ENCODE data around the gene MAPK8.

Gene MAPK8

GRCh38 chr10:48450233-48450740, 143.8 kb downstream of the MAPK8 start:
- DNase-seq (ENCODE audit: low read depth): no peak

DNA sequence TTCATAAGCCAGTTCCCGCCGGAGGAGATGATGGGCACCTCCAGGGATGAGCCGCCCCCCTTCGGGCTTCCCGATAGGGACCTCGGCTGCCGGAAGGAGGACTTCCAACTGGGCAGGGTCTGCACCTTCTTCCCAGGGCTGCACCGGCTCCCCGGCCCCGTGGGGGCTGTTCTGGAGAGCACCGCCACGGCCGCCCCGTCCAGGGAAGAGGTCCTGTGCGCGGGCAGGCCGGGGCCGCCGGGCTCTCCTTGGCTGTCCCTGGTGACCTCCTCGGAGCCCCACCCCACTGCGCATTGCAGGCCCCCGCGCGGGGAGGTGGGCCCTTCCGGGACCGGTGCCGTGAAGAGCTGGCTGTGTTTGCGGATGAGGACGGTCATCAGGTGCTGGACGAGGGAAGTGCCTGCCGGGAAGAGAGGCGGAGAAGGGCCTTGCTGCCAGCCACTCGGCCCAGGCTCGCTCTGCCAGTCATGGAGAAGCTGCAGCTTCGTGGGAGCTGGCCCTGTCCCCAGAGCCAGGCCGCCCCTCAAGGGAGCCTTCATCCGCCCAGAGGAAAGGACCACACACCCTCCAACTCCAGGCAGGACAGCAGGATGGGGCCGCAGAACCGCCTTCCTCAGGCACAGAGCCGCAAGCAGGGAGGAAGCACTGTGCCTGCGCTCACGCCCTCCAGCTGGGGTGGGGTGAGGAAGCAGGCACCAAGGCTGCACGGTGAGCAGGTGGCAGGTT, 144.4 kb downstream of the MAPK8 start:
- no peak for DNase-seq (ENCODE audit: low read depth)

DNA sequence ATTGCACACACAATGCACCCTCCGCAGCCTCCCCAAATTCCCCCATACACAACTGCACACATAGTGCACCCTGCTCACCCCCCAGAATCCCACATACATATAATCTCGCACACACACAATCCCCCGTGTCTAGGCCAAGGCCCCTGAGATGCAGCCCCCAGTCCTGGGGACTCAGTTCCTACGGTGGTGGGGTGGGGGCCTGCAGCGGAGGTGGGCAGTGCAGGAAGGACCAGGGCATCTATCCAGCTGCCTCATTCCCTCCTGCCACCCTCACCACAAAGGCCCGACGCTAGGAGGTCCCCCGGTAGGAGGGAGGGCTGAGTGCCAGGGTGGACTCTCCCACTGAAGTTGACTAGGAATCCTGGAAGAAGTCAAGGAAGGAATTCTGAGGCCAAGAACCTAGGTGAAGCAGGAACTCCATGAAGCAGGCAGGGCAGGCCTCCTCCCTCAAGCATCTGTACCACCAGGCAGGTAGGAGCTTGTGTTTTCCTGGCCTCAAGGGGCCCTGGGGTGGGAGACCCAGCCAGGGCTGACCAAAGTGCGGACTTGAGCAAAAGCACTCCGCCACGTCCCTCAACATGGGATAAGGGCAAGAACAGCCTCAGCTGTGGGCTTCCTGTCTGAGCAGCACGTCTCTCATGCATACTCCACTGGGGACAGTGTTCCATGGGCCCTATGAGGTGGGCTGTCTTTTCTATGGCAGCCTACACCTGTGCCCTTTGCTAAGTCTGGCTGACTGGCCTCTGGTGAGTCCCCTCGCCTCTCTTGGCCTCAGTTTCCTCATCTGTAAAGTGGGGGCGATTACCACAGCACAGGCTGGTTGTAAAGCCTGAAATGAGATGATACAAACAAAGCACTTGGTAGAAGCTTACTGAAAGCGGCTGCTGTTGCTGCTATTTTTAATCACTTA, 145.7 kb downstream of the MAPK8 start:
- DNase-seq (ENCODE audit: low read depth): no peak

GRCh38 chr10:48452879-48453412, 146.5 kb downstream of the MAPK8 start:
- no peak for DNase-seq (ENCODE audit: low read depth)

GRCh38 chr10:48453451-48454301, 147.2 kb downstream of the MAPK8 start:
- no peak for DNase-seq (ENCODE audit: low read depth)

GRCh38 chr10:48454302-48455054, 148.0 kb downstream of the MAPK8 start:
- no peak for DNase-seq (ENCODE audit: low read depth)

- no peak for DNase-seq (ENCODE audit: low read depth)
Observed at GRCh38 chr10:48455055-48455391, 148.5 kb downstream of the MAPK8 start.

DNA sequence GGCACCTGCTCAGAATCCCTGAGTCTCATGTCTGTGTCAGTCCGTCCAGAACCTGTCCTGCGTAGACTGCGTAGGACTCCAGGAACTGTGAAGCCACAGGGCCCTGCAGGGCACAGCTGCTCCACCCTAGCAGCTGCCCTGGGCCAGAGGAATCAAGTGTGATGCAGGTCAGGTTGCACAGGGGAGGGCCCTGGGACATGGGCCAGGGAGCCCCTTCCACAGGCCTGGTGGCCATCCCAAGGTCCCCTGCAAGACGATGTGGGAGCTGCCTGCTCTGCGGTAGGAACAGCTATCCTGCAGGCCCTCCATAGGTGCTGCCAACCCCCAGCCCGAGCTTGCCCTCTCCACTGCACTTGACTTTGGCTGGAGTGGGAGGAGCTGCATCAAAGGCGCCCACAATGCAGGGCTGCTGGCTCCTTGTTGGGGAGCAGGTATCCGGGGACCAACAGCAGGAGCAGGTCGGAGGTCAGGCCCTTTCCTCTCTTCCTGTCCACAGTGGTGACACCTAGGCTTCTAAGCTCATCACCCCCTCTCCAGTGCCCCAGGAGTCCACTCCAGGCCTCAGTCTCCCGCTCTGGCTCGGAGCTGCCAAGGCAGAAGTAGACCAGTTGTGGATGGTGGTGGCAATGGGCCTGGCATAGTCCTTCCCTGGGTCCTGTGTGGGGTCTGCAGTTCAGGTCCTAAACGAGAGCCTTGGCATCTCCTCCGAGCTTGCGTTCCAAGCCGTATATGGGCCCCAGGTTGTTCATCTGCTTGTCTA, 149.1 kb downstream of the MAPK8 start:
- no peak for DNase-seq (ENCODE audit: low read depth)

- no peak for DNase-seq (ENCODE audit: low read depth)
Observed at GRCh38 chr10:48456361-48456804, 149.9 kb downstream of the MAPK8 start.

GRCh38 chr10:48456808-48457761, 150.6 kb downstream of the MAPK8 start:
- no peak for DNase-seq (ENCODE audit: low read depth)

DNA sequence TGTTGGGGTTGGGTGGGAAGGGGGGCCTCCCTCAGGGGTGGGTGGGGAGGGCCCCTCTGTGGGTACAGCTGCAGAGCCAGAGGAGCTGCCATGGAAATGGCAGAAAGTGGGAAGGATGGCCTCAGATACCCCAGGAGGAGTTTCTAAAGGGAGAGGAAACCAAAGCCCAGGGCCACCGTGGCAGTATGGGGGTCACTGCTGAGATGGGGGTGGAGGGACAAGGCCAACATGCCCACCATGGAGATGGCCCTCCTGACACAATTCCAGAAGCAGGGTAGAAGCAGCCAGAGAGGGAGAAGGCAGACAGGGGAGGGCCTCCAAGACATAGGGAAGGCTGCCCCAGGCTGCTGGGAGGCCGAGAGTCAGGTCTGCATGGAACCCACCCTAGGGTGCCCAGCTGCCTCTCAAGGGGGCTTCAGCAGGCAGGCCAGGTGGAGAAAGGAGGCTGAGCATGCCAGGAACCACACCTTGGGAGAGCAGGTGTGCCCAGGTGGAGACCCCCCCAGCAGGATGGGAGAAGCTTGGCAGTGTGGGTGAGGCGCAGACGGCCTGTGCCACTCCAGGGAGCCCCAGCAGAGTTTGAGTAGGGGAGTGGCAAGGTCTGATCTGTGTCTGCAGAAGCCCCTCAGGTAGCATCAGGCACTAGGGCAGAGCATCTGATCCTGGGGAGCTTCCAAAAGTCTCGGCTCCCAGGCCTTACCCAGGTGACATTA, 151.6 kb downstream of the MAPK8 start:
- DNase-seq (ENCODE audit: low read depth): no peak

GRCh38 chr10:48458662-48459048, 152.2 kb downstream of the MAPK8 start:
- DNase-seq (ENCODE audit: low read depth): no peak

DNA sequence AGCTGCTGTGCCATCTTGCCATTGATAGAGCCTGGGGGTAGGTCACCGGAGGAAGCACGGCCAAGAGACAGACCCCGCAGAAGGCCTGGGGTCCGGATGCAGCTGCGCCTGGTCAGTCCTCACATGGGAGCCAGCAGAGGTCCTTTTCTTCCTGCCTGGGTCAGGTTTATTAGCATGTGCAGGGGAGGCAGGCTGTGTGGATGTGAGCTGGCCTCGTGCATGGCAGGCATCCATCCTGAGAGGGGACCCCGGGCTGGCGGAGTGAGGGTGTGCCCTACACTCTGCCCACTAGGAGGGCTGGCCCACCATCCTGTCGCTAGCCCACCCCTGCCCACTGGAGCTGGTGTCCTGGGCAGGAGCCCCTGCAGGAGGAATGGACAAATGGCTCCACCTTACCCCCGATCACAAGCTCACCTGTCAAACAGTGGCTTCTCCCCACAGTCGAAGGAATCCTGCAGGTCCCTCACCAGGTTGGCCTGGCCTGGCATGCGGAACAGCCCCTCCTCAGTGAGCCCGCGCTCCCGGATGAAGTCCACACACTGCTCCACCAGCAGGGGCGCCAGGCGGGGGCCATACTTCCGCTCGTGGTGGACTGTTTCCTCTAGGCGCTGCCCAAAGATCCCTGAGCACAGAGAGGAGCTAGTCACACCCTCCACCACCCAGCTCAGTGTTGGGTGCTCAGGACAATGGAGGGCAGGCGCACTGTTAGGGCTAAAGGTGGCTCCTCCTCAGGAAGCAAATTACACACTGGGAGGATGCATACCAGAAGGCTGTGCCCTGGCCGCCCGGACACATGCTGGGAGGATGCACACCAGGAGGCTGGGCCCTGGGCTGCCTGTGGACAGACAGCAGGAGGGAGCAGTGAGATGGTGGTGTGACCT, 153.0 kb downstream of the MAPK8 start:
- no peak for DNase-seq (ENCODE audit: low read depth)

DNA sequence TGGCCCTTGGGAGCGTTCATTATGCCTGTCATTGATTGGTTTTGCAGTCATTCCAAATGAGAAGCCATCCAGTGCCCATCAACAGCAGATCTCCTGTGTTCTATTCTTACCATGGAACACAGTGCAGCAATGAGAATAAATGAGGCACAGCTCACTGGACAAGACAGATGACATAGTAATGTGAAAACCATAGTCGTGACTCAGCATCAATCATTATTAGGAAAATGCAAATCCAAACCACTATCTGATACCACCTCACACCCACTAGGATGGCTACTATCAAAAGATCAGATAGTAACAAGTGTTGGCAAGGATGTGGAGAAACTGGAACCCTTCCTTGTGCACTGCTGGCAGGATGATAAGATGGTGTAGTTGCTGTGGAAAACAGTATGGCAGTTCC, 153.7 kb downstream of the MAPK8 start:
- no peak for DNase-seq (ENCODE audit: low read depth)

DNA sequence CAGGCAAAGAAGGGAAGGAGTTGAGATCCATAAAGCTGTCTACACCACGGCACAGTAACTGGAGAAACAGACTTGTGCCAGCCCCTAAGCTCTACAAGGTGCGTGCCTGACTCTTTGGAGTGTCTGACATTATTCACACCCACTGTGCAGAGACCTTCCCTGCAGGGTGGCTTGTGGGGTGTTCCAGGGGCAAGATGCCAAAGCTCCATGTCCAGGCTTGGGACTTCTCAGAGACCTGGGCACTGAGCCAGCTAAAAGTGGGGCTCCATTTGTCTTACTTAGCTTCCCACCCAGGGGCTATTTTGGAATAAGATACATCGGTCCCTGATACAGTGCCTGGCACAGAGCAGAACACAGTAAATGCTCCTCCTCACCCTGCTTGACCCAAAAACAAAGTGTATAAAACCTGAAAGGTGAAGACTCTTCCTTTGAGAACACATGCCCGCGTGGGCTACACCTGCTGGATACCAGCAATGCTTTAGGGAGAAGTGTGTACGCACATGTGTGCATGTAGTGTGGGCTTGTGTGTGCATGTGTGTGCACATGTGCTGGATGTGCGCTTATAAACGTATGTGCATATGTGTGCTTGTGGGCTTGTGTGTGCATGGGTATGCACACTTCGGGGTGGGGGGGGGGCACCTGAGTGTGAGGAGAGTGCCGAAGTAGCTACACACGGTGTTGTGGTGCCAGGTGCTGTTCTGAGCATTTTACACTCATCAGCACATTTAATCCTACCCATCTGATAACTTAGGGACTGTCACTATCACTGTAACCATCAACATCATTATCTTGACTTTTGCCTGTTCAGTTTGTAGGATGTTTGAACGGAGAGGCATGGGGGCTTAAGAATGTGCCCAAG, 155.4 kb downstream of the MAPK8 start:
- no peak for DNase-seq (ENCODE audit: low read depth)

DNA sequence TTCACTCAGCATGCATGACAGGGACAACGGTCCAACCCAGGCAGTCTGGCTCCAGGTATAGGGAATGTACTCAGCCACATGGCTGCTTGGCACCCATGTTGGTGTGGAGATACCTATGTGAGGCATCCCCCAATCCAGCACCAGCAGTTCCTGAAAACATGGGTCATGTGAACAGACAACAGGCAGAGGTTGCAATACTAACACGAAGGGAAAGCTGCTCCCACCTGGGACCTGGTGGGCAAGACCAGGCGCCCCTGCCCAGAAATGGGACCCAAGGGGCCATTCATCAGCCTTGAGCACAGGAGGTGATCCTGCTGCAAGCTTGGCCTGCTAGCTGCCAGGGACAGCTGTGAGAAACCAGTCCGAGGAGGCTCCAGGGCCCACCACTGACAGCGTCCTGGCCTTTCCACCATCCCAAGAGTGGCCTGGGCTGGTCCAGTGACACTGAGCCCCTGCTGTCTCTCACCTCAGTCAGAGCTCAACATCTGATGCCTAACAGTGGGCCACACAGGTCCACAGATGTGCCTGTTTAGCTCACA, 156.1 kb downstream of the MAPK8 start:
- DNase-seq (ENCODE audit: low read depth): no peak
